B cell (primary cell): Measurements from ENCODE around the gene RAD51B. TPM values are rescaled to one million over a fixed set of nuclear protein-coding genes. Genes with fewer than 3 reads are reported as not detected.

Experiments used
- ATAC-seq: fragments of 200-7000 bp; cut with Tn5 transposase; one replicate; pipeline ENCODE4 v1.10.0; 2021; ENCODE audit warnings: low read depth, mild to moderate bottlenecking, moderate number of reproducible peaks, moderate library complexity
- CTCF ChIA-PET: fragments of 350-600 bp; sonication (Branson Sonifier 250); formaldehyde crosslinking; loops from one replicate; lab custom pipeline; 2021; ENCODE audit warnings: antibody characterized with exemption, inconsistent platforms; lab: Charles Lee
- POLR2A ChIA-PET: fragments of 350-600 bp; sonication (Branson Sonifier 250); formaldehyde crosslinking; loops from one replicate; lab custom pipeline; 2021; ENCODE audit warnings: antibody characterized with exemption; lab: Charles Lee
- DNase-seq: peaks from one replicate; pipeline ENCODE4 v3.0.0; 2013
- H2AFZ ChIP-seq: 2 replicates; pipeline ENCODE4 v1.6.1; 2012; ENCODE audit warnings: mild to moderate bottlenecking, low read depth, low read length; ENCODE audit not compliant: insufficient read depth, poor library complexity, severe bottlenecking
- H3K27ac ChIP-seq, 2 donors: 1 replicate in 1 of 2; 2 replicates in 1 of 2; pipeline ENCODE4 v1.5.1; 2012 to 2013; ENCODE audit warnings: low read length in 2 of 2, mild to moderate bottlenecking in 2 of 2, moderate library complexity in 1 of 2
- H3K27me3 ChIP-seq, 4 experiments: fragments of 200-600 bp in 1 of 4; sonication (generic) in 1 of 4; replicated peaks in 1 of 4; 1 replicate in 2 of 4; 2 replicates in 2 of 4; pipeline versions ENCODE4 v1.6.1 to v1.7.0; 2013 to 2016; ENCODE audit warnings: low read length in 3 of 4, mild to moderate bottlenecking in 2 of 4, mixed read lengths in 1 of 4, moderate library complexity in 1 of 4; ENCODE audit not compliant: insufficient read depth in 4 of 4, control insufficient read depth in 3 of 4; ENCODE audit errors: control extremely low read depth in 1 of 4
- H3K36me3 ChIP-seq, 2 experiments: replicated peaks in 1 of 2; 1 replicate in 1 of 2; 2 replicates in 1 of 2; pipeline versions ENCODE4 v1.6.1 to v1.7.1; 2013; ENCODE audit warnings: low read length in 1 of 2; ENCODE audit not compliant: insufficient read depth in 2 of 2, control insufficient read depth in 1 of 2; ENCODE audit errors: control extremely low read depth in 1 of 2, extremely low read depth in 1 of 2
- H3K4me1 ChIP-seq, 2 donors: fragments of 200-600 bp in 1 of 2; sonication (generic) in 1 of 2; 1 replicate in 1 of 2; 2 replicates in 1 of 2; pipeline versions ENCODE4 v1.5.1 to v1.6.1; 2013 to 2017; ENCODE audit warnings: low read length in 2 of 2; ENCODE audit not compliant: control insufficient read depth in 2 of 2, insufficient read depth in 2 of 2
- H3K4me2 ChIP-seq: replicated peaks from 2 replicates; pipeline ENCODE3; 2012; ENCODE audit warnings: mild to moderate bottlenecking, low read depth, low read length; ENCODE audit not compliant: poor library complexity, severe bottlenecking
- H3K4me3 ChIP-seq, 5 experiments: fragments of 200-600 bp in 1 of 5; sonication (generic) in 1 of 5; 1 replicate in 3 of 5; 2 replicates in 2 of 5; pipeline versions ENCODE4 v1.5.1 to v1.7.0; 2011 to 2016; ENCODE audit warnings: low read length in 4 of 5, mild to moderate bottlenecking in 4 of 5, low read depth in 2 of 5, control low read depth in 1 of 5, moderate library complexity in 1 of 5; ENCODE audit not compliant: insufficient read depth in 1 of 5; ENCODE audit errors: control extremely low read depth in 1 of 5, extremely low read depth in 1 of 5
- H3K79me2 ChIP-seq: fragments of 200-600 bp; sonication (generic); one replicate; pipeline ENCODE4 v1.6.0; 2016; ENCODE audit warnings: low read length; ENCODE audit not compliant: control insufficient read depth, insufficient read depth
- H3K9ac ChIP-seq: fragments of 200-600 bp; sonication (generic); 2 replicates; pipeline ENCODE4 v1.6.1; 2017; ENCODE audit warnings: mild to moderate bottlenecking, low read length, moderate library complexity
- H3K9me3 ChIP-seq, 3 donors: one replicate each; pipeline versions ENCODE4 v1.6.1 to v1.7.1; 2013; ENCODE audit warnings: low read length in 2 of 3; ENCODE audit not compliant: control insufficient read depth in 2 of 3, insufficient read depth in 1 of 3; ENCODE audit errors: control extremely low read depth in 1 of 3
- H4K20me1 ChIP-seq: 2 replicates; pipeline ENCODE4 v1.6.0; 2012; ENCODE audit warnings: mild to moderate bottlenecking, low read length; ENCODE audit not compliant: insufficient read depth, control insufficient read depth, poor library complexity, severe bottlenecking
- H3K27ac Mint-ChIP-seq: one replicate; pipeline ENCODE4 v1.8.0; 2021; ENCODE audit warnings: mixed read lengths
- H3K27me3 Mint-ChIP-seq: one replicate; pipeline ENCODE4 v1.8.0; 2021; ENCODE audit warnings: mixed read lengths
- H3K4me1 Mint-ChIP-seq: one replicate; pipeline ENCODE4 v1.8.0; 2021; ENCODE audit warnings: mixed read lengths
- H3K4me3 Mint-ChIP-seq: one replicate; pipeline ENCODE4 v1.8.0; 2021; ENCODE audit warnings: mixed read lengths
- H3K9me3 Mint-ChIP-seq: one replicate; pipeline ENCODE4 v1.8.0; 2022; ENCODE audit warnings: mixed read lengths; ENCODE audit not compliant: insufficient read depth
- EZH2 ChIP-seq: IDR thresholded peaks from 2 replicates; pipeline ENCODE4 v1.6.1; 2012; ENCODE audit warnings: borderline replicate concordance, low read depth, mild to moderate bottlenecking, moderate library complexity, low read length; ENCODE audit not compliant: insufficient read depth, poor library complexity, severe bottlenecking
- WGBS: methylation state at CpG from one replicate; pipeline ENCODE4 v1.1.5; 2013; ENCODE audit warnings: missing lambda C conversion rate; ENCODE audit not compliant: insufficient coverage; 5-methylcytosine and 5-hydroxymethylcytosine counted together
- intact Hi-C: fragments of 100-400 bp; cut with micrococcal nuclease; formaldehyde crosslinking; loops from one replicate; pipeline ENCODE4 v1.10.0; 2022
- polyA plus RNA-seq: library from polyadenylated mRNA; depleted of rRNA; stranded (reverse); fragments of >200 nt; gene quantifications from 2 replicates; pipeline ENCODE4 v1.2.3, GENCODE V29; 2012
- total RNA-seq, 2 donors: library from RNA; stranded (reverse); fragments of 120-200 nt in 1 of 2; gene quantifications; 1 replicate in 1 of 2; 2 replicates in 1 of 2; pipeline versions ENCODE4 v1.2.3 to v1.2.4, GENCODE V29; 2013 to 2022
- TF ChIP-seq, protein P1 (sequence below): fragments of 200-600 bp; IDR thresholded peaks from one replicate; pipeline ENCODE4 v1.8.0; 2022; ENCODE audit warnings: antibody characterized with exemption, mild to moderate bottlenecking

The RAD51B gene
- total and polyA plus RNA-seq, 2 donors (not counting 1 experiment from before 2014, with no cell fraction given) = 6.5 to 60.6 TPM

DNA sequence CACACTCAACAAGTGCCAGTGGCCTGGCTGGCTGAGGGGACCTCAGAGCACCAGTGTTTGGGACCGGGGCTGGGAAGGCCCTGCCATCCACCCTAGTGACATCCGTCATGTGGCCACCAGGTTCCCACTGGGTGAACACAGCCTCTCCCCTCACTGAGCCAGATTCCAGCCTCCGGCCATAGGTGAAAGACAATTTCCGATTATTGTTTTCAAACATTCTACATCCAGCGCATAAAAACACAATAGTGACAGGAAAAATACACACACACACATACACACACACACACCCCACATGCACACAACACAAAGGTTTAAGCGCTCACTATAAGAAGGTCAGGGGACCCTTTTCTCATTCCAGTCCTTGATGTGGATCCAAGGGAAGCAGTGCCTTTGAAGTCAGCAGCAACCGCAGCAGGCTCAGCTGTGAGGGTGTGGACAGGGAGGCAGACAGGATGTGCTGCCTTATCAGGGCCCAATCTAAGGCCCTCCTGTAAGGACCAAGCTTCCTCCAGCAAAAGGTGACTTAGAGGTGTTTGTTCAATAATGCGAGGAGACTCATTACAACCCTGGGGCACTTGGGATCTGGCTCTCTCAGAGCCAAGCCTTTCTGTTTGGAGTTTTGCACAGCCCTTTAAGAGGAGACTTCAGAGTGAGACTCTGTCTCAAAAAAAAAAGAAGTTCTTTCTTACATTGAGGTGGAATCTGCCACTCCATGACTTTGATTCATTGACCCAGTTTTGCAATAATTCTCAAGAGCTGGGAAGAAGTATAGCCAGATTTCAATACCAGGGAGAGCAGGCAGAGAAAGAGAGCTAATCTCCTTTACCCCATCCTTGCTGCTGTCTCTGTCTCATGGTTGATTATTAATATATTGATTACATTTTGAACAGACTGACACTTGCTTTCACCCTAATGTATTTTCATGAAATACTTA is 745.5 kb downstream of the RAD51B start:
- DNase-seq = no peak
- Histone ChIP-seq H3K4me1 (peaks cover 19 to 34% of the 10 kb centered on the region in 2 donors), H2AFZ (no peak overlapping the region), H3K36me3 (no peaks in the 10 kb centered on the region), H3K9ac (no peak overlapping the region), H3K4me3 (no peak overlapping the region), H3K9me3 (no peaks in the 10 kb centered on the region), H3K79me2 (no peaks in the 10 kb centered on the region), H3K27ac (no peak overlapping the region), H3K4me2 (no peak overlapping the region), H4K20me1 (no peaks in the 10 kb centered on the region), H3K27me3 (no peaks in the 10 kb centered on the region)
- peaks cover 27% of the 10 kb centered on the region for H3K4me1 Mint-ChIP-seq
- TF ChIP-seq, protein P1, sequence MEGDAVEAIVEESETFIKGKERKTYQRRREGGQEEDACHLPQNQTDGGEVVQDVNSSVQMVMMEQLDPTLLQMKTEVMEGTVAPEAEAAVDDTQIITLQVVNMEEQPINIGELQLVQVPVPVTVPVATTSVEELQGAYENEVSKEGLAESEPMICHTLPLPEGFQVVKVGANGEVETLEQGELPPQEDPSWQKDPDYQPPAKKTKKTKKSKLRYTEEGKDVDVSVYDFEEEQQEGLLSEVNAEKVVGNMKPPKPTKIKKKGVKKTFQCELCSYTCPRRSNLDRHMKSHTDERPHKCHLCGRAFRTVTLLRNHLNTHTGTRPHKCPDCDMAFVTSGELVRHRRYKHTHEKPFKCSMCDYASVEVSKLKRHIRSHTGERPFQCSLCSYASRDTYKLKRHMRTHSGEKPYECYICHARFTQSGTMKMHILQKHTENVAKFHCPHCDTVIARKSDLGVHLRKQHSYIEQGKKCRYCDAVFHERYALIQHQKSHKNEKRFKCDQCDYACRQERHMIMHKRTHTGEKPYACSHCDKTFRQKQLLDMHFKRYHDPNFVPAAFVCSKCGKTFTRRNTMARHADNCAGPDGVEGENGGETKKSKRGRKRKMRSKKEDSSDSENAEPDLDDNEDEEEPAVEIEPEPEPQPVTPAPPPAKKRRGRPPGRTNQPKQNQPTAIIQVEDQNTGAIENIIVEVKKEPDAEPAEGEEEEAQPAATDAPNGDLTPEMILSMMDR = no peak
- TF ChIP-seq EZH2 = no peak
- H3K27me3 Mint-ChIP-seq = no peaks in the 10 kb centered on the region
- H3K9me3 Mint-ChIP-seq = peaks cover 2% of the 10 kb centered on the region
- POLR2A ChIA-PET = no interaction called here
- intact Hi-C loops = no loop called here
- no peak overlapping the region for H3K27ac Mint-ChIP-seq
- WGBS = 92% methylated on average over 6 of the region's 8 CpGs
- no peak for ATAC-seq
- no peak overlapping the region for H3K4me3 Mint-ChIP-seq
- CTCF ChIA-PET = interaction anchor here (1.1 kb wide), 1 partner anchor 223 kb away, joined by 3 read pairs; no protein-coding TSS in a partner anchor

DNA sequence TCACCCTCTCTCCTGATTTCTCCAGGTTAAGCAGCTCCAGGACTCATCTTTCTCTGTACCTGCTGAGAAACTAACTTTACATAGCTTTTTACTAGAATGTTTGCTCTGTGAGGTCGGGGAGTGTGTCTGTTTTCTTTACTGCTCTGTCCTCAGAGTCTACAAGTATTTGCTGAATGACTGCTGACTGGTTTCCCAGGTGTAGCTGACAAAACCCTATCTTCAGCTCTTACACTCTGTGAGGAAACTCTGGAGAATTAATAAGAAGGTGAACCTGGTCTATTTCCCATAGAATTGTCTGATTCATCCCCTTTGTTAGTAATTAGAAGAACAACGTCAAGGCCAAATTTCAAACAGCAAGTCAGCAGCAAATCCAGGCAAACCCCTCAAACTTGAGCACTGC is 746.5 kb downstream of the RAD51B start:
- DNase-seq = no peak
- H3K4me3 Mint-ChIP-seq = no peak overlapping the region
- POLR2A ChIA-PET = no interaction called here

More for the DNA sequence above, 746.5 kb downstream of the RAD51B start:
- Histone ChIP-seq H3K36me3 (no peaks in the 10 kb centered on the region), H3K79me2 (no peaks in the 10 kb centered on the region), H3K27me3 (no peaks in the 10 kb centered on the region), H3K9me3 (no peaks in the 10 kb centered on the region), H2AFZ (no peak overlapping the region), H3K9ac (no peak overlapping the region), H3K4me2 (no peak overlapping the region), H3K27ac (no peak overlapping the region), H3K4me1 (peaks cover 19 to 34% of the 10 kb centered on the region in 2 donors), H3K4me3 (no peak overlapping the region), H4K20me1 (no peaks in the 10 kb centered on the region)
- 100% methylated on average over 1 of the region's 2 CpGs for WGBS
- H3K9me3 Mint-ChIP-seq = peaks cover 2% of the 10 kb centered on the region
- intact Hi-C loops = no loop called here
- H3K27me3 Mint-ChIP-seq = no peaks in the 10 kb centered on the region
- no peak overlapping the region for H3K27ac Mint-ChIP-seq
- no peak for ATAC-seq
- TF ChIP-seq EZH2 = no peak
- TF ChIP-seq, protein P1 = no peak
- CTCF ChIA-PET = interaction anchor here (1.1 kb wide), 1 partner anchor 222 kb away, joined by 3 read pairs; no protein-coding TSS in a partner anchor
- H3K4me1 Mint-ChIP-seq = peaks cover 27% of the 10 kb centered on the region
